COLO668 (cell line): Measurements from ENCODE around the gene CHMP3.
"Not testable (repeated sequence)": the region's sequence is repeated elsewhere in the genome, so short reads cannot be mapped to it uniquely, and the experiment has no call there.

ENCODE experiments used
- DNase-seq: peaks from one replicate; lab custom pipeline; 2025; ENCODE audit not compliant: unreplicated experiment; lab: John Stamatoyannopoulos, UW

CHMP3 gene

DNA sequence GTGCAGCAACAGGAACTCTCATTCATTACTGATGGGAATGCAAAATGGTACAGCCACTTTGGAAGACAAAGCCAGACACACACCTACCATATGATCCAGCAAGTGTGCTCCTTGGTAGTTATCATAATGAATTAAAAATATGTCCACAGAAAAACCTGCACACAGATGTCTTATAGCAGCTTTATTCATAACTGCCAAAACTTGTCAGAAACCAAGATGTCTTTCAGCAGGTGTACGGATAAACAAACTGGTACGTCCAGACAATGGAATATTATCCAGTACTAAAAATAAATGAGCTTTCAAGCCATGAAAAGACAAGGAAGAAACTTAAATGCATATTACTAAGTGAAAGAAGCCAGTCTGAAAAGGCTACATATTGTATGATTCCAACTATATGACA, 50.4 kb downstream of the CHMP3 start:
- no peak for DNase-seq

DNA sequence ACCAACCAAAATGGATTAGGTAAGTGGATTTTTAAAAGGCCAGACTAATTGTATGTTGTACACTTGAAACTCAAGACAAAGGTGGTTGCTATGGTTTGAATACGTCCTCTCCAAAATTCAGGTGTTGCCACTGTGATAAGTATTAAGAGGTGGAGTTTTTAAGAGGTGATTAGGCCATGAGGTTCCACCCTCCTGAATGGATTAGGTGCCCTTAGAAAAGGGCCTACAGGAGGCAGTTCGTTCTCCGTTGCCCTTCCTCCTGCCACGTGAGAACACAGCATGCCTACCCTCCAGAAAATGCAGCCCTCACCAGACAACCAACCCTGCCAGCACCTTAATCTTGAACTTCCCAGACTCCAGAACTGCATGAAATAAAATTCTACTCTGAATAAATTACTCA, 51.2 kb downstream of the CHMP3 start:
- DNase-seq = no peak

DNA sequence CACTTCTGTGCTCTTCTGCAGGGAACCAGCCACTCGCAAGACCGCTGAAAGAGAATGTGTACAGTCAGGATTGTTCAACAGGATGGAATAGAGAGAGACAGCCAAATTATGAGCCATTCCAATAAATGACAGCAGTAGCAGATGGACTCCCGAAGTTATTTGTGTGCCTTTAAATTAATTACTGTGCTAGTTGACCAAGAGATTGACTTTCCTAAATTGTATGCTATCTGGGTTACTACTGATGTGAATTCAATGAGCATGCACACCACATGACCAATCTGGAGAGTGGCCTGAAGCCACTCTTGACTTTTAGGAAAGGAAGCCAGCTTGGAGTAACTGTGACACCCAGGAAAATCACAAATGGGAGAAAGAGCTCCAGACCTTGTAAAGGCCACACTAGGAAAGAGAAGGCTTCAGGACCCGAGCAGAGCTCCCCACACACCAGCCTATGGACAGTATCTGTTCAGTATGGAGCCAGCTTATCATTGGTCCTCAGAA, 52.8 kb downstream of the CHMP3 start:
- DNase-seq = no peak

- DNase-seq = no peak
Measured at GRCh38 chr2:86507600-86507999, 55.6 kb downstream of the CHMP3 start.

DNA sequence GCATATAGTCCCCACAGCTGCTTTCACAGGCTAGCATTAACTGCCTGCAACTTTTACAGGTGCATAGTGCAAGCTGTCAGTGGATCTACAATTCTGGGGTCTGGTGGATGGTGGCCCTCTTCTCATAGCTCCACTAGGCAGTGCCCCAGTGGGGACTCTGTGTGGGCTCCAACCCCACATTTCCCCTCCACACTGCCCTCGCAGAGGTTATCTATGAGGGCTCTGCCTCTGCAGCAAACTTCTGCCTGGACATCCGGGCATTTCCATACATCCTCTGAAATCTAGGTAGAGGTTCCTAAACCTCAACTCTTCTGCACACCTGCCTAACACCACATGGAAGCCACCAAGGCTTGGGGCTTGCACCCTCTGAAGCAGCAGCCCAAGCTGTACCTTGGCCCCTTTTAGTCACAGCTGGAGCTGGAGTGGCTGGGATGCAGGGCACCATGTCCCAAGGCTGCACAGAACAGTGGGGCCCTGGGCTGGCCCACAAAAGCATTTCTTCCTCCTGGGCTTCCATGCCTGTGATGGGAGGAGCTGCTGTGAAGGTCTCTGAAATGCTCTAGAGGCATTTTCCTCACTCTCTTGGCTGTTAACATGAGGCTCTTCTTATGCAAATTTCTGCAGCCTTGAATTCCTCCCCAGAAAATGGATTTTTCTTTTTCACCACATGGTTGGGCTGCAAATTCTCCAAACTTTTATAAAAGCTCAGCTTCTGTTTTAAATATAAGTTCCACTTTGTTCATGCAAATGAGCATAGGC, 62.7 kb downstream of the CHMP3 start:
- DNase-seq = no peak

- DNase-seq = no peak
Measured at GRCh38 chr2:86499326-86499725, 63.9 kb downstream of the CHMP3 start.

DNA sequence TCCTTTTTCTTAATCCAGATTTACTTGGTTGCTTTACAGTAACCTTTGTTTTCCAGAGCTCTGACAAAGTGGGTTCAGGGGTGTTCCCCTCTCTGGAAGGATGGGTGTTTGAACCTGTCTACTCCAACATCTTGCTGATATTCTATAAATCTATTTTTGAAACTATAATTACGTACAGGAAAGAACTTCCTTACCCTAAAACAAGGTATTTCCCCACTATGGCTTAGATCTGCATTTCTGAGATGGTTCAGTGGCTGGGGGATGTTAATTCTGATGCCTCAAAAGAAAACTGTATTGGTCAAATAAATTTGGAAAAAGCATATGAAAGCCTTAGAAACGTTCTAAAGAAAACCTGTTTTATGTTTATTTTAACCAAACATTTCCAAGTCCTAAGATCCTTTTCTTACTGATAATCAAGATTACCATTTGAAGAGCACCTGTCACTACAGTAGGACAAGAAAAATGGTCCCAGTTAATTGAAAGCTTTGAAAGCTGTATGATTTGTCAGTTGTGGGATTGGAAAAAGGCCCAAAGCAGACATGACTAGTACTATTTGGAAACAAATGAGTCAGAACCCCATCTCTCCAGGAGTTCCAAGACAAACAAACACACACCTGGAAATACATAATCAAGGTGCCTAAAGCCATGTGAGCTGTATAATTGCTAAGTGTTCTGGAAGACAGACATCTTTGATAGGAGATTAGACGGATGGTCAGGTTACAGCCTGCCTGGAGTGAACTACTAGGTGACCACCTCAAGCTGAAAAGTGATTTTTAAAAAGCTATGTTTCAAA, 64.6 kb downstream of the CHMP3 start:
- DNase-seq = no peak

GRCh38 chr2:86496391-86496790, 66.9 kb downstream of the CHMP3 start:
- DNase-seq = not testable (repeated sequence)

- peak; percentile 32 for DNase-seq
Measured at GRCh38 chr2:86492048-86492453, 71.2 kb downstream of the CHMP3 start.

- no peak for DNase-seq
Measured at GRCh38 chr2:86491088-86491487, 72.2 kb downstream of the CHMP3 start.

DNA sequence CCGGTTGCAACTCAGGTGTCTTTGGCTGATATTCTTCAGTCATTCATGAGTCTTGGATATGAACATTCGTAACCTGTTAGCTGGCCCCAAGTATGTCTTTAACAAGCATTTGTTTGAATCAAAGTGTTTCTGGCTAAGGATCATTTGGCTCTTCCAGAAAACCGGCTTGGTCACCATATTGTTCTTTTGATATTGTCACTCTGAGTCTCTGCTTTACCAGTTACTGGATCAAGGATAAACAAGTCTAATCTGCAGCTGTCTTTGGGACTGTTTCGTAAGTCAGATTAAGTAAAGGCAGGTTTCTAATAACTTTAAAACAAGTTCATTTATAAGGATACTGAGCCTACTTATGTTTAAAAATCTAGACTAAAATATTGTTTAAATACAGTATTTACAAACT, 73.0 kb downstream of the CHMP3 start:
- DNase-seq = no peak

DNA sequence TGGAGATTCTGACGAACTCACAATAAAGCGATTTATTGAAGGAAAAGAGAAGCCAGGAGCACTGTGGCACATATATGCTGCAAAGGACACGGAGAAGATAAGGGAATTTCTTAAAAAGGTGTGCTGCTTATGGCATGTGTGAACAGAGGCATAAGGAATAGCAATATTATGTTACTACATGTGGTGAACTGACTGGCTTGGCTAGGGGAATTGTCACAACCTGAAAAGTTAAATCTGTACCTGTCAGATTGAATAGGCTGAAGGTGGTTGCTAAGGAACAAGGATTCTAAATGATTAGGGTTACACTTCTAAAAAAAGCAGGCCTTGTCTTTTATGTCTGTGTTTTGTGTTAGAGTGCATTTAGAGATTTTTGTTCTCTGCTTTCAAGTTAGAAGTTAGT, 73.7 kb downstream of the CHMP3 start:
- no peak for DNase-seq

DNA sequence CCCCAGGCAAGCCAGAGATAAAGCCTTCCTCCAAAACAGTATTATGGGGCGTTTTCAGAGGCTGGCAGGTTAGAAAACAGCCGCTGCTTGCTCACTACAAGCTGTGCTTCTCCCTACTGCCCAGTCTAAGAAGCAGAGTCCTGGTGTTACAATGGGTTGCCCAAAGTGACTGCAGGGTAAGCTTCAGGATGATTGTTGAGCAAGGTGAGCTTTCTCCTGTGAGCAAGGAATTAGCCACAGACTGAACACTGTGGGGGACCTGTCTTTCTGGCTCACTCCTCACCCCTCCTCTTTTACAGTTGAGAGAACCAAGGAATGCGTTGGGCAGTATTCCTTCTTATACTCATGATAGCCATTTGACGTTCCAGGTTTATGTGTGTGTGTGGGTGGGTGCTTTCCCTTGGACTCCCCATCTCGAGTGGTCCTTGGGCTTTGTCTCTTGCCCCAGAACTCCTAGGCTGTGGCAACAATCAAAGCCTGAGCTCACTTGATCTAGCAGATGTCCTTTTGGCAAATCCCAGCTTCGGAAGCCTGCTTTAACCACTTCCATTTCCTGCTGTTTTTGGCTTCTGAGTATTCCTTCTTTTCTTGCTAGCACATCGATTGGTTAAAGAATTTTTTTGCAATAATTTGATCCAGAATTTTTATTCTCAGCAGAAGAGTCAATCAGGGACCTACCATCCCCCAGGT, 74.5 kb downstream of the CHMP3 start:
- no peak for DNase-seq

GRCh38 chr2:86487062-86487461, 76.2 kb downstream of the CHMP3 start:
- DNase-seq = no peak

GRCh38 chr2:86485802-86486201, 77.4 kb downstream of the CHMP3 start:
- DNase-seq = no peak

DNA sequence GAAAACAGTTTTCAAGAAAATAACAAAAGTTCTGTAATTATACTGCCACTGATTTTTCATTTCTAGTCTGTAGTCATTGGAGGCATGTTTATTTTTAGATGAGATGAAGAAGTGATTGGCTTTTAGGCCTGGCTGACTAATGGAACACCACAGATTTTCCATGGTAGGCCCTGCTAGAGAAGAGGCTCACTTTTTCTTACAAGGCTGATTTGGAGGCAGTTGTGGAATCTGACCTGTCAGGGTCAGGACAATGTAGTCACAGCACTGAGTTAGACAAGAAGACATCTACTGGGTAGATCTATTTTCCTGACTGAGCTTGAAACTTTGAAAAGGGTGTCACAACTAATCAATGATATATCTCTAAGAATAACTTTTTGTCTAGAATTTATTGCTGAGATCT, 78.1 kb downstream of the CHMP3 start:
- DNase-seq = no peak

DNA sequence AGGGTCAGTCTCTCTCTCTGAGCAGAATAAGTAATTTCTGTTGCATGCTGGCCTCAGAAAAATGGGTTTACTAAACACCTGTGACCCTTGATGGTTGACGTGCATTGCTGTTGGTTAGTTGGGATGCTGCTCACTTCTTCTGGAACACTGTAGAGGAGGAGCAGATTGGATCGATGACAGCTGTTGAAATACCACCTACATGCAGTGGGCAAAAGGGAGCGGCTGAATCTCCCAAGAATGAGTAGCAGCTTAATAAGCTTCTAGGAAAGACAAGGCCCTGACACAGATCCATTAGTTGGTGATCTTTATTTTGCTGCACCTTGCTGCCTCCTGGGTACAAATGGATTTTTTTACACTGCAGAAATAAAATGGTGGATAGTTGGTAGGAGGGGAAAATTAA, 78.9 kb downstream of the CHMP3 start:
- DNase-seq = no peak

DNA sequence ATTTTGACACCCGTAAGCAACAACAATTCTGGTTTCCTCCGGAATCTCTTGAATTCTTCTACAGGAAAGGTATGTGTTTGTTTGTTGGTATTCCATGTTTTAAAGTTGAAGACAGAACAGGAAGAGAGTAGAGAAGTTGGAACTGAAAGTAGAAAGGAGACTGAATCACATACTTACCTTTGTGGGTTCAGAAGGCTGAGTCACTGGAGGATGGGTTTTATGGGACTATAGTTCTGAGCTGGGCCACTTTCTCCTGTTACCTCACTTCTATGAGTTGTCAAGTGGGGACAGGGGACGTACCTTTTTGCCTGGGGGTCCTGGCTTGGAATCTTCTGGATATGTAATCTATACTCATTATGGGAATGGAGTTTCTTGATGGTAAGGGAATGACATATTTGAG, 81.2 kb downstream of the CHMP3 start:
- DNase-seq = no peak

DNA sequence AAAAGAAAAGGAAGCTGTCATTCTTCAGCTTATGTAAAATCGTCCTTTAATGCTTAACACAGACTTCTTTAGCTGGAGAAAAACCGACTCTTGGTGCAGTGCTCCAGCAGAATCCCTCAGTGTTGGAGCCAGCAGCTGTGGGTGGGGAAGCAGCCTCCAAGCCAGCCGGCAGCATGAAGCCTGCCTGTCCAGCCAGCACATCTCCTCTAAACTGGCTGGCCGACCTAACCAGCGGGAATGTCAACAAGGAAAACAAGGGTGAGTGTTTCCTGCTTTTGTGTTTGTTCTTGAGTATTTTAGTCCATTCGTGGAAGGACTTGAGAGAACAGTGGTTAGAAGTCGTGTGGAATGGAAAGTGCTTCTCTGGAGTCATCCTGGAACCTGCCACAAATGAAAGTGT, 83.1 kb downstream of the CHMP3 start:
- DNase-seq = no peak

GRCh38 chr2:86477349-86477748, 85.9 kb downstream of the CHMP3 start:
- DNase-seq = no peak

DNA sequence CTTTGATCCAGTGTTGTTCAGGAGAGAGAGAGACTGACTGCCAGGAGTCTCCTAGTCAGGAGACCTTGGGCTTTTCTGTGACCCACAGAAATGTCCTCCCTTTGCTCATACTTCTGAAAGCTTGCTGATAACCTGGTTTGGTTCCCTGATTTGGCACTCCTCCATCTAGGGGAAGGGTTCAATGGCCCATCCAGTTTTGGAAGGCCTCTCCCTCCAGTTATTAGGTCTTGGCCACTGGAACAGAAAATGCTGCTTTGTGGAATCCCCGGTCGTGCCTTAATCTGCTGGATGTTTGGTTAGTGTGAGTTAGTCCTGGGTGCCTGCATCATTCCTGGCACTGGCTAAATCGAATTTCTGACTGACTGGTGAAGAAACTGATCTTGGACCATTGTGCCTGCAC, 86.3 kb downstream of the CHMP3 start:
- no peak for DNase-seq

DNA sequence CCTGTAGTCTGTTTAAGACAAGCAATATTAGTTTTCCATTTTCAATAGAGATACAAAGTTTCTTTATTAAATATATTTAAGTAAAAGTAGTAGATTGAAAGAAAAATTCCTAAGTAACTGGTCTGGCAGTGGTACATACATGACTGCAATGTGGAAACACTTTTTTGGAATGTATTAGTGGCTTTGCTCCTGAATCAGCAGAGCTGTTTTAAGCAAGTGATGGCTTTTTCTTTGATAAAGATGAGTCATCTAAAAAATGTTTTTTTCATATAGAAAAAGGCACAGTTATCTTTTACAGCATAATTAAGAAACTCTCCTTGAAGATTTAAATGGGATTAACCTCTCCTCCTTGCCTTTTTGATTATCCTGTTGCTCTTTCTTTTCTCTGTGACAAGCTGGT, 87.2 kb downstream of the CHMP3 start:
- DNase-seq = no peak
